ENCODE measurements around the gene MED31. TPM values are rescaled to one million over a fixed set of nuclear protein-coding genes. Genes with fewer than 3 reads are reported as not detected.

Gene MED31
- total and polyA plus RNA-seq, 2 donors (not counting 3 experiments of a cell fraction or from before 2014, with no cell fraction given), result 13.7 to 29.4 TPM

DNA sequence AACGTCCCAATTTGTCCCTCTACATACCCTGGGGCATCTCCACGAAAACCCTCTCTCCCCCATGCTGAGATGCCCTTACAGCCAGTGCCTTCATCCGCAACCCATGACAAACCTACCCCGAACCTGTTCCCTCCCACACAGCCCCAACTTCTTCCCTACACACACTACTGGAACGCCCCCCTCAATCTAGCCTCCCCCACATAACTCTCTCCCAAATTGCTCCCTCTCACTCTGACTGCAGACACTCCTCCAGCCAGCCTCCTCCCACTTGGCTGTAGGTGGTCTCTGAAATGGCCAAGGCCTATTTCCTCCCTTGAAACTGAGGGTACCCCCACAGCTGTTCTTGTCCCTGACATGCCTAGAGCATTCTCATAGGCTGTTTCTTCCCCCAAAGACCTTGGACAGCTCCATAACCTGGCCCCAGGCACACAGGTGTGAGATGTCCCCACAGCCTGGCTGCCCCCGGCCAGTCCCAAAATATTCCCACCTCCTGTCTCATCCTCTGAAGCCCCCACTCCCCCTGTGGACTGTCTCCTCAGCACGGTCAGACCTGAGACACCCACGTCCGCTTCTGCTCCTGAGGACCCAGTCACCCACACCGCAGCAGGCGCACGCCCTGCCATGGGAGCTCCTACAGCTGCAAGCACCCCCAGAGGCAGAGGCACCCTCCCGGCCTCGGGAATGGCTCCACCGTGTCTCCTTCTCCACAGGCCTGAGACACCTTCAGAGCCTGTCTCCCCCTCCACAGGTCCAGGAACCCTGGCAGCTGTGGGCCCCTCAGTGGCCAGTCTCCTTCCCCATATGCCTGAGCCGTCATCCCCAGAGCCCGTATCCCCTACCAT is 14.6 kb downstream of the MED31 start:
- H3K4me3 ChIP-seq (replicated peaks in 1 of 3; ENCODE audit: insufficient read depth in 1 of 3, low read depth in 1 of 3, low read length in 3 of 3), result no peak overlapping the region
- ChIA-PET POLR2A (no interaction called here), CTCF (no interaction called here)
- no peak overlapping the region for H3K4me2 ChIP-seq (ENCODE audit: insufficient read depth, low read length)
- intact Hi-C loops (cut with micrococcal nuclease), result no loop called here
- H3K9me3 ChIP-seq (replicated peaks; ENCODE audit: control insufficient read depth, insufficient read depth, low read length), result no peaks in the 10 kb centered on the region
- no TSS peak for BruUV-seq (replicated peaks)
- peaks cover 13% of the 10 kb centered on the region for H3K4me1 ChIP-seq (ENCODE audit: control insufficient read depth, extremely low read depth, insufficient read depth, low read length)
- H3K36me3 ChIP-seq (ENCODE audit: control insufficient read depth in 2 of 2, extremely low read depth in 1 of 2, insufficient read depth in 2 of 2, low read length in 2 of 2), result peaks cover 0 to 6% of the 10 kb centered on the region in 2 experiments
- DNase-seq (ENCODE audit: low read depth, low spot score), result no peak
- H3K79me2 ChIP-seq (ENCODE audit: control insufficient read depth, insufficient read depth, low read length), result peaks cover 27% of the 10 kb centered on the region
- no peak overlapping the region for H2AFZ ChIP-seq (ENCODE audit: low read depth, low read length)
- no peak overlapping the region for H3K27ac ChIP-seq (ENCODE audit: insufficient read depth, low read depth, low read length)
- no peaks in the 10 kb centered on the region for H3K27me3 ChIP-seq (ENCODE audit: control insufficient read depth in 2 of 2, insufficient read depth in 2 of 2, low read length in 2 of 2)
- no peaks in the 10 kb centered on the region for H4K20me1 ChIP-seq (replicated peaks; ENCODE audit: control insufficient read depth, extremely low read depth, insufficient read depth, low read length)
- dilution Hi-C loops (cut with MboI; ENCODE audit: extremely low pct_ligation_motif_present, low sequenced_read_pairs), result no loop called here
- H3K9me1 ChIP-seq (replicated peaks; ENCODE audit: control insufficient read depth, extremely low read depth, insufficient read depth, low read length), result no peaks in the 10 kb centered on the region
- H3K9ac ChIP-seq (replicated peaks; ENCODE audit: extremely low read depth, insufficient read depth, low read length), result no peak overlapping the region
- FAIRE-seq, result no peak
- no peak for TF ChIP-seq JUN (IDR thresholded peaks at IDR 0.05; ENCODE audit: borderline replicate concordance, insufficient read depth, insufficient read length, low read depth)
- no peak for TF ChIP-seq POLR2A (IDR thresholded peaks at IDR 0.05; ENCODE audit: low read depth, low read length)
- no peak for TF ChIP-seq GATA2 (IDR thresholded peaks at IDR 0.05; ENCODE audit: insufficient read depth, insufficient read length, low read depth, low read length)
- TF ChIP-seq, protein P1, sequence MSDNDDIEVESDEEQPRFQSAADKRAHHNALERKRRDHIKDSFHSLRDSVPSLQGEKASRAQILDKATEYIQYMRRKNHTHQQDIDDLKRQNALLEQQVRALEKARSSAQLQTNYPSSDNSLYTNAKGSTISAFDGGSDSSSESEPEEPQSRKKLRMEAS (IDR thresholded peaks at IDR 0.05; ENCODE audit: insufficient read depth, insufficient read length), result no peak
- no peak for TF ChIP-seq MYC (IDR thresholded peaks at IDR 0.05; ENCODE audit: low read depth, low read length)
- no peak for TF ChIP-seq EZH2 (IDR thresholded peaks at IDR 0.05; ENCODE audit: borderline replicate concordance, low read depth, low read length, severe bottlenecking)
- TF ChIP-seq, protein P2, sequence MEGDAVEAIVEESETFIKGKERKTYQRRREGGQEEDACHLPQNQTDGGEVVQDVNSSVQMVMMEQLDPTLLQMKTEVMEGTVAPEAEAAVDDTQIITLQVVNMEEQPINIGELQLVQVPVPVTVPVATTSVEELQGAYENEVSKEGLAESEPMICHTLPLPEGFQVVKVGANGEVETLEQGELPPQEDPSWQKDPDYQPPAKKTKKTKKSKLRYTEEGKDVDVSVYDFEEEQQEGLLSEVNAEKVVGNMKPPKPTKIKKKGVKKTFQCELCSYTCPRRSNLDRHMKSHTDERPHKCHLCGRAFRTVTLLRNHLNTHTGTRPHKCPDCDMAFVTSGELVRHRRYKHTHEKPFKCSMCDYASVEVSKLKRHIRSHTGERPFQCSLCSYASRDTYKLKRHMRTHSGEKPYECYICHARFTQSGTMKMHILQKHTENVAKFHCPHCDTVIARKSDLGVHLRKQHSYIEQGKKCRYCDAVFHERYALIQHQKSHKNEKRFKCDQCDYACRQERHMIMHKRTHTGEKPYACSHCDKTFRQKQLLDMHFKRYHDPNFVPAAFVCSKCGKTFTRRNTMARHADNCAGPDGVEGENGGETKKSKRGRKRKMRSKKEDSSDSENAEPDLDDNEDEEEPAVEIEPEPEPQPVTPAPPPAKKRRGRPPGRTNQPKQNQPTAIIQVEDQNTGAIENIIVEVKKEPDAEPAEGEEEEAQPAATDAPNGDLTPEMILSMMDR (IDR thresholded peaks at IDR 0.05; ENCODE audit: extremely low read depth in 1 of 2, insufficient read depth in 1 of 2, low read depth in 1 of 2, low read length in 2 of 2), result no peak
- TF ChIP-seq FOS (IDR thresholded peaks at IDR 0.05; ENCODE audit: borderline replicate concordance, insufficient read depth, low read length), result no peak
- no peak for TF ChIP-seq POLR2AphosphoS5 (IDR thresholded peaks at IDR 0.05; ENCODE audit: insufficient read depth, low read depth, low read length)

Data from endothelial cell of umbilical vein (primary cell).